Measurements from ENCODE around the gene DHRSX. TPM values are rescaled to one million over a fixed set of nuclear protein-coding genes. Genes with fewer than 3 reads are reported as not detected.
"Not testable (repeated sequence)": the region's sequence is repeated elsewhere in the genome, so short reads cannot be mapped to it uniquely, and the experiment has no call there.

The DHRSX gene
- total RNA-seq, 1 donor from 2014 or later: 42.2 TPM

DNA sequence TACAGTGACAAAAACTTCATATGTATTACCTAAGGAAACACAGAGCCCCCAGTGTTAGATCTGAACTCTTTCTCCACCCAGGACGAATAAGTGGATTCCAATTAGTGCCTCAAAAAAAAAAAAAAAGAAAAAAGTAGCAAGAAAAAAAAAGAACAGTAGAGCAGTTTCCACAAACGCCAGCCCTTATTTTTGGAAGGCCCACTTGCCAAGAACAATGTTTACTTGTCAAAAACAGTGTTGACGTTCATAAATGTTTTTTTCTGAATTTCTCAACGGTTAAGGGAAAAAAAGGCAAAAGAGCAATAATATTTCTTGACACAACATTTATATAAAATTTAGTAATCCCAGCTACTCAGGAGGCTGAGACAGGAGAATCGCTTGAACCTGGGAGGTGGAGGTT, 38.7 kb downstream of the DHRSX start:
- Mint-ChIP-seq H3K4me3 (ENCODE audit: unreplicated experiment) (no peak overlapping the region), H3K4me1 (ENCODE audit: unreplicated experiment) (peaks cover 16% of the 10 kb centered on the region), H3K36me3 (ENCODE audit: unreplicated experiment) (peaks cover 4% of the 10 kb centered on the region), H3K9me3 (ENCODE audit: unreplicated experiment) (no peaks in the 10 kb centered on the region), H3K27ac (ENCODE audit: unreplicated experiment) (no peak overlapping the region), H3K27me3 (ENCODE audit: unreplicated experiment) (no peaks in the 10 kb centered on the region)
- TF ChIP-seq CTCF (IDR thresholded peaks at IDR 0.05): no peak
- DNase-seq (ENCODE audit: extremely low spot score, unreplicated experiment): no peak

DNA sequence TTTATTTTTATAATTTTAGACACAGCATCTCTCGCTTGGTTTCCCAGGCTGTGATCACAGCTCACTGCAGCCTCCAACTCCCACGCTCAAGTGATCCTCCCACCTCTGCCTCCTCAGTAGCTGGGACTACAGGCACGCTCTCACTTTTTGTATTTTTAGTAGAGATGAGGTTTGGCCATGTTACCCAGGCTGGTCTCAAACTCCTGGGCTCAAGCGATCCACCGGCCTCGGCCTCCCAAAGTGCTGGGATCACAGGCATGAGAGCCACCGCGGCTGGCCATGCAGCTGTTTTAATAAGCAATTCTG, 39.1 kb downstream of the DHRSX start:
- Mint-ChIP-seq H3K4me3 (ENCODE audit: unreplicated experiment) (no peak overlapping the region), H3K4me1 (ENCODE audit: unreplicated experiment) (peaks cover 16% of the 10 kb centered on the region), H3K27me3 (ENCODE audit: unreplicated experiment) (no peaks in the 10 kb centered on the region), H3K36me3 (ENCODE audit: unreplicated experiment) (peaks cover 4% of the 10 kb centered on the region), H3K9me3 (ENCODE audit: unreplicated experiment) (no peaks in the 10 kb centered on the region), H3K27ac (ENCODE audit: unreplicated experiment) (no peak overlapping the region)
- TF ChIP-seq CTCF (IDR thresholded peaks at IDR 0.05): no peak
- DNase-seq (ENCODE audit: extremely low spot score, unreplicated experiment): no peak

GRCh38 chrX:2460821-2461710, 39.7 kb downstream of the DHRSX start:
- peaks cover 16% of the 10 kb centered on the region for H3K4me1 Mint-ChIP-seq (ENCODE audit: unreplicated experiment)
- H3K4me3 Mint-ChIP-seq (ENCODE audit: unreplicated experiment); H3K27ac Mint-ChIP-seq (ENCODE audit: unreplicated experiment); H3K36me3 Mint-ChIP-seq (ENCODE audit: unreplicated experiment); H3K27me3 Mint-ChIP-seq (ENCODE audit: unreplicated experiment); DNase-seq (ENCODE audit: extremely low spot score, unreplicated experiment); H3K9me3 Mint-ChIP-seq (ENCODE audit: unreplicated experiment): not testable (repeated sequence)

GRCh38 chrX:2460048-2460447, 40.7 kb downstream of the DHRSX start:
- H3K36me3 Mint-ChIP-seq (ENCODE audit: unreplicated experiment); DNase-seq (ENCODE audit: extremely low spot score, unreplicated experiment); H3K9me3 Mint-ChIP-seq (ENCODE audit: unreplicated experiment); H3K4me3 Mint-ChIP-seq (ENCODE audit: unreplicated experiment); H3K27ac Mint-ChIP-seq (ENCODE audit: unreplicated experiment); H3K27me3 Mint-ChIP-seq (ENCODE audit: unreplicated experiment): not testable (repeated sequence)
- peaks cover 16% of the 10 kb centered on the region for H3K4me1 Mint-ChIP-seq (ENCODE audit: unreplicated experiment)

DNA sequence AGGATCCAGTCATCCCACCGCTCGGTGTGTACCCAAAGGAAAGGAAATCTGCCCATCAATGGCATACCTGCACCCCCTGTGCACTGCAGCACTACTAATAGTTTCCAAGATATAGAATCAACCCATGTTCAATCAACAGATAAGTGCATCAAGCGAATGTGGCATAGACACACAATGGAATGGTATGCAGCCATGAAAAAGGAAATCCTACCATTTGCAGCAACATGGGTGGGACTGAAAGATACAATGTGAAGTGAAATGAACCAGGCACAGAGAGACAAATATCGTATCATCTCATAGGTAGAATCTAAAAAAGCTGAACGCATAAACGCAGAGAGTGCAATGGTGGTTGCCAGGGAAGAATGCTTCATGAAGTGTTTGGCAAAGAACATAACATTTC, 42.5 kb downstream of the DHRSX start:
- peaks cover 16% of the 10 kb centered on the region for H3K4me1 Mint-ChIP-seq (ENCODE audit: unreplicated experiment)
- no peak for TF ChIP-seq CTCF (IDR thresholded peaks at IDR 0.05)
- H3K36me3 Mint-ChIP-seq (ENCODE audit: unreplicated experiment): peaks cover 4% of the 10 kb centered on the region
- no peak overlapping the region for H3K4me3 Mint-ChIP-seq (ENCODE audit: unreplicated experiment)
- H3K9me3 Mint-ChIP-seq (ENCODE audit: unreplicated experiment): no peaks in the 10 kb centered on the region
- no peak overlapping the region for H3K27ac Mint-ChIP-seq (ENCODE audit: unreplicated experiment)
- DNase-seq (ENCODE audit: extremely low spot score, unreplicated experiment): no peak
- H3K27me3 Mint-ChIP-seq (ENCODE audit: unreplicated experiment): no peaks in the 10 kb centered on the region

DNA sequence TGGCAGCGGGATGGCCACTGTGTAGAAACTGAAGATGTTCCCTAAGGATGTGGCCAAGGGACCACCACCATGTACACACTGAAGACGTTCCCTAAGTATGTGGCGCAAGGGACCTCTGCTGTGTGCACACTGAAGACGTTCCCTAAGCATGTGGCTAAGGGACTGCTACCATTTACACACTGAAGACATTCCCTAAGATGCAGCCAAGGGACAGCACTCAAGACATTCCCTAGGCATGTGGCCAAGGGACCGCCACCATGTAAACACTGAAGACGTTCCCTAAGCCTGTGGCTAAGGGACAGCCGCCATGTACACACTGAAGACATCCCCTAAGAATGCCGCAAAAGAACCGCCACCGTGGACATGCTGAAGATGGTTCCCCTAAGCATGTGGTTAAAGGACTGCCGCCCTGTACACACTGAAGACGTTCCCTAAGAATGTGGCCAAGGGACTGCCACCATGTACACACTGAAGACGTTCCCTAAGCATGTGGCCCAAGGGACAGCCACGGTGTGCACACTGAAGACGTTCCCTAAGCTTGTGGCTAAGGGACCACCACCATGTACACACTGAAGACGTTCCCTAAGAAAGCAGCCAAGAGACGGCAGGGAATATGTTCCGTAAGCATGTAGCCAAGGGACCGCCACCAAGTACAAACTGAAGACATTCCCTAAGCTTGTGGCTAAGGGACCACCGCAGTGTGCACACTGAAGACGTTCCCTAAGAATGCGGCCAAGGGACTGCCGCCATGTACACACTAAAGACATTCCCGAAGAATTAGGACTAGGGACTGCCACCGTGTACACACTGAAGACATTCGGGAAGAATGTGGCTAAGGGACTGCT, 43.3 kb downstream of the DHRSX start:
- no peaks in the 10 kb centered on the region for H3K9me3 Mint-ChIP-seq (ENCODE audit: unreplicated experiment)
- TF ChIP-seq CTCF (IDR thresholded peaks at IDR 0.05): no peak
- H3K27me3 Mint-ChIP-seq (ENCODE audit: unreplicated experiment): no peaks in the 10 kb centered on the region
- DNase-seq (ENCODE audit: extremely low spot score, unreplicated experiment): no peak
- peaks cover 13% of the 10 kb centered on the region for H3K4me1 Mint-ChIP-seq (ENCODE audit: unreplicated experiment)
- peaks cover 4% of the 10 kb centered on the region for H3K36me3 Mint-ChIP-seq (ENCODE audit: unreplicated experiment)
- H3K27ac Mint-ChIP-seq (ENCODE audit: unreplicated experiment): no peak overlapping the region
- no peak overlapping the region for H3K4me3 Mint-ChIP-seq (ENCODE audit: unreplicated experiment)

- H3K27ac Mint-ChIP-seq (ENCODE audit: unreplicated experiment): not testable (repeated sequence)
Observed at GRCh38 chrX:2456091-2456490, 44.7 kb downstream of the DHRSX start.

GRCh38 chrX:2454620-2455019, 46.2 kb downstream of the DHRSX start:
- H3K9me3 Mint-ChIP-seq (ENCODE audit: unreplicated experiment); H3K27me3 Mint-ChIP-seq (ENCODE audit: unreplicated experiment); H3K27ac Mint-ChIP-seq (ENCODE audit: unreplicated experiment); H3K4me3 Mint-ChIP-seq (ENCODE audit: unreplicated experiment); H3K36me3 Mint-ChIP-seq (ENCODE audit: unreplicated experiment); H3K4me1 Mint-ChIP-seq (ENCODE audit: unreplicated experiment); DNase-seq (ENCODE audit: extremely low spot score, unreplicated experiment): not testable (repeated sequence)

More at GRCh38 chrX:2456091-2456490, 44.7 kb downstream of the DHRSX start:
- H3K4me1 Mint-ChIP-seq (ENCODE audit: unreplicated experiment); H3K9me3 Mint-ChIP-seq (ENCODE audit: unreplicated experiment); H3K36me3 Mint-ChIP-seq (ENCODE audit: unreplicated experiment); DNase-seq (ENCODE audit: extremely low spot score, unreplicated experiment); H3K4me3 Mint-ChIP-seq (ENCODE audit: unreplicated experiment); H3K27me3 Mint-ChIP-seq (ENCODE audit: unreplicated experiment): not testable (repeated sequence)

All from osteocyte (in vitro differentiated cells).